WTC11 (cell line): ENCODE measurements around the gene AKAP13. TPM values are rescaled to one million over a fixed set of nuclear protein-coding genes. Genes with fewer than 3 reads are reported as not detected.

Experiments used
- ATAC-seq: fragments of 200-7000 bp; cut with Tn5 transposase; 2 replicates; pipeline ENCODE4 v1.10.0; 2021; ENCODE audit warnings: mild to moderate bottlenecking, moderate library complexity
- CTCF ChIA-PET: fragments of 300-600 bp; sonication (Branson Sonifier 250); formaldehyde crosslinking; loops from one replicate; lab custom pipeline; 2021; ENCODE audit warnings: antibody characterized with exemption; lab: Charles Lee
- POLR2A ChIA-PET: fragments of 350-600 bp; sonication (Branson Sonifier 250); formaldehyde crosslinking; loops from one replicate; lab custom pipeline; 2021; ENCODE audit warnings: antibody characterized with exemption; lab: Charles Lee
- DNase-seq: peaks from one replicate; pipeline ENCODE4 v3.0.0; 2021; ENCODE audit warnings: low spot score
- H3K27ac Mint-ChIP-seq: 2 replicates; pipeline ENCODE4 v1.8.0; 2021; ENCODE audit warnings: mixed read lengths
- H3K27me3 Mint-ChIP-seq: 2 replicates; pipeline ENCODE4 v1.8.0; 2021; ENCODE audit warnings: low read depth, mild to moderate bottlenecking, moderate library complexity, mixed read lengths
- H3K36me3 Mint-ChIP-seq: 2 replicates; pipeline ENCODE4 v1.8.0; 2021; ENCODE audit warnings: mixed read lengths
- H3K4me1 Mint-ChIP-seq: 2 replicates; pipeline ENCODE4 v1.8.0; 2022; ENCODE audit warnings: mixed read lengths
- H3K4me3 Mint-ChIP-seq: 2 replicates; pipeline ENCODE4 v1.8.0; 2021; ENCODE audit warnings: mild to moderate bottlenecking, moderate library complexity, mixed read lengths
- H3K9me3 Mint-ChIP-seq: 2 replicates; pipeline ENCODE4 v1.8.0; 2021; ENCODE audit warnings: mixed read lengths
- CDX4 ChIP-seq: fragments of 250-450 bp; sonication (Bioruptor Pico); IDR thresholded peaks from 2 replicates; pipeline ENCODE4 v1.9.0; 2021; ENCODE audit warnings: moderate library complexity, mild to moderate bottlenecking, inconsistent platforms, borderline replicate concordance
- CREB1 ChIP-seq: sonication (generic); formaldehyde crosslinking; IDR thresholded peaks from 2 replicates; pipeline ENCODE4 v1.8.0; 2023; ENCODE audit warnings: mild to moderate bottlenecking, missing genetic modification reagents
- ETV6 ChIP-seq: sonication (generic); formaldehyde crosslinking; IDR thresholded peaks from 2 replicates; pipeline ENCODE4 v1.8.1; 2022; ENCODE audit warnings: mild to moderate bottlenecking, missing genetic modification reagents
- FOXJ3 ChIP-seq: sonication (generic); formaldehyde crosslinking; IDR thresholded peaks from 2 replicates; pipeline ENCODE4 v1.9.0; 2021; ENCODE audit warnings: missing genetic modification reagents, mild to moderate bottlenecking, borderline replicate concordance
- JAZF1 ChIP-seq: fragments of 250-450 bp; sonication (Bioruptor Pico); IDR thresholded peaks from 2 replicates; pipeline ENCODE4 v1.9.0; 2021; ENCODE audit warnings: moderate library complexity, mild to moderate bottlenecking, inconsistent platforms
- MAX ChIP-seq: sonication (generic); formaldehyde crosslinking; IDR thresholded peaks from 2 replicates; pipeline ENCODE4 v1.8.0; 2022; ENCODE audit warnings: mild to moderate bottlenecking, missing genetic modification reagents
- NFE2L1 ChIP-seq: sonication (generic); formaldehyde crosslinking; IDR thresholded peaks from 2 replicates; pipeline ENCODE4 v1.8.1; 2023; ENCODE audit warnings: missing genetic modification reagents
- NR3C1 ChIP-seq: sonication (generic); formaldehyde crosslinking; conservative IDR thresholded peaks from 2 replicates; pipeline ENCODE4 v1.8.1; 2023; ENCODE audit warnings: low read depth, mild to moderate bottlenecking, missing genetic modification reagents
- SMAD4 ChIP-seq: sonication (generic); formaldehyde crosslinking; IDR thresholded peaks from 2 replicates; pipeline ENCODE4 v1.8.0; 2022; ENCODE audit warnings: mild to moderate bottlenecking, missing genetic modification reagents
- SOX15 ChIP-seq: fragments of 250-450 bp; sonication (Bioruptor Pico); IDR thresholded peaks from 2 replicates; pipeline ENCODE4 v1.9.0; 2021; ENCODE audit warnings: mild to moderate bottlenecking
- SP1 ChIP-seq: sonication (generic); formaldehyde crosslinking; conservative IDR thresholded peaks from 2 replicates; pipeline ENCODE4 v1.8.1; 2022; ENCODE audit warnings: missing genetic modification reagents
- TEAD4 ChIP-seq: sonication (generic); formaldehyde crosslinking; IDR thresholded peaks from 2 replicates; pipeline ENCODE4 v1.8.0; 2022; ENCODE audit warnings: mild to moderate bottlenecking, missing genetic modification reagents
- TP53 ChIP-seq: sonication (generic); formaldehyde crosslinking; IDR thresholded peaks from 2 replicates; pipeline ENCODE4 v1.8.1; 2023; ENCODE audit warnings: mild to moderate bottlenecking, missing genetic modification reagents
- ZNF121 ChIP-seq: sonication (generic); formaldehyde crosslinking; IDR thresholded peaks from 2 replicates; pipeline ENCODE4 v1.8.0; 2023; ENCODE audit warnings: missing genetic modification reagents
- ZNF138 ChIP-seq: sonication (generic); formaldehyde crosslinking; conservative IDR thresholded peaks from 2 replicates; pipeline ENCODE4 v1.8.1; 2022; ENCODE audit warnings: mild to moderate bottlenecking, moderate library complexity, missing genetic modification reagents
- ZNF232 ChIP-seq: sonication (generic); formaldehyde crosslinking; IDR thresholded peaks from 2 replicates; pipeline ENCODE4 v1.8.0; 2022; ENCODE audit warnings: mild to moderate bottlenecking, missing genetic modification reagents
- ZNF532 ChIP-seq: fragments of 250-450 bp; sonication (Bioruptor Pico); IDR thresholded peaks from 2 replicates; pipeline ENCODE4 v1.9.0; 2021; ENCODE audit warnings: mild to moderate bottlenecking, borderline replicate concordance
- total RNA-seq: library from RNA; stranded (reverse); gene quantifications from 3 replicates; pipeline ENCODE4 v1.2.3, GENCODE V29; 2021
- TF ChIP-seq, protein P1 (sequence below): fragments of 250-450 bp; sonication (Bioruptor Pico); conservative IDR thresholded peaks from 2 replicates; pipeline ENCODE4 v1.9.0; 2021; ENCODE audit warnings: mild to moderate bottlenecking
- TF ChIP-seq, protein P2 (sequence below): sonication (generic); formaldehyde crosslinking; IDR thresholded peaks from 2 replicates; pipeline ENCODE4 v1.8.0; 2023; ENCODE audit warnings: missing genetic modification reagents, mild to moderate bottlenecking, borderline replicate concordance
- TF ChIP-seq, protein P3 (sequence below): fragments of 250-450 bp; sonication (Bioruptor Pico); IDR thresholded peaks from 2 replicates; pipeline ENCODE4 v1.9.0; 2021; ENCODE audit warnings: mild to moderate bottlenecking

The AKAP13 gene
- total RNA-seq, 1 experiment from 2014 or later = 50.3 TPM

- TF ChIP-seq, protein P1, sequence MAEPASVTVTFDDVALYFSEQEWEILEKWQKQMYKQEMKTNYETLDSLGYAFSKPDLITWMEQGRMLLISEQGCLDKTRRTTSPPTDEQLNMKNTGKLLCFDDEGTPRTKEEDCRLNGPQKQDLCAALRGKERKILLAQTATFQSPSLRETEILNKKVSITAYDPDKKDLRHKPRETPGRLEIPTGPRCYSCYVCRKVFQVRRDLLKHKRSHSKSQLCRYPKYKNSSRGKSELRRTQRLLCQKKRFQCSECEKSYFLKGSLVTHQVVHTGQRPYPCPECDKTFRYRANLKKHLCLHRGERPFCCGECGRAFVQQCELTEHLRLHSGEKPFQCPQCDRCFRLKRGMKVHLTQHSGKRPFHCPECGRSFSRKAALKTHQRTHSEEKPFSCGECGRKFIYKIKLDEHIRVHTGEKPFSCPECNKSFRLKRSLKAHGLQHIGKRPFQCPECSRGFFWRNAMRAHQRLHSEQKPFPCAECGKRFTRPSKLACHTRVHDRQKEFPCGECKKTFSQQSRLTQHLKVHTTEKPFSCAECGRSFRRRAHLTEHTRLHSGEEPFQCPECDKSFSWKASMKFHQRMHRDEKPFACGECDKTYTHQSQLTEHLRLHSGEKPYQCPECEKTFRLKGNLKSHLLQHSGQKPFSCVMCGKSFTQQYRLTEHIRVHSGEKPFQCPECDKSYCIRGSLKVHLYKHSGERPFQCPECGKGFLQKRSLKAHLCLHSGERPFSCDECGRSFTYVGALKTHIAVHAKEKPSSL (CRISPR knock-in tag) = no peak
These were observed 222.8 kb downstream of the AKAP13 start (continued) for GRCh38 chr15:85603160-85603559.

GRCh38 chr15:85603703-85604102, 223.3 kb downstream of the AKAP13 start:
- ATAC-seq = no peak
- Mint-ChIP-seq H3K36me3 (no peaks in the 10 kb centered on the region), H3K27ac (peak overlapping the region; percentile 79; the same call in 1 of the 2 replicates), H3K27me3 (no peaks in the 10 kb centered on the region), H3K4me3 (no peak overlapping the region), H3K4me1 (0 out of 2 replicates have a peak, but pooled peaks cover 2% of the 10 kb centered on the region), H3K9me3 (no peaks in the 10 kb centered on the region)
- DNase-seq = no peak
- CTCF ChIA-PET = interaction anchor here (0.8 kb wide), 1 partner anchor 13 kb away, joined by 3 read pairs; no protein-coding TSS in a partner anchor
- TF ChIP-seq ZNF232 (CRISPR knock-in tag) (no peak), SOX15 (CRISPR knock-in tag) (no peak), TP53 (CRISPR knock-in tag) (no peak), ETV6 (no peak), ZNF138 (CRISPR knock-in tag) (no peak), FOXJ3 (no peak), ZNF532 (CRISPR knock-in tag) (no peak), TEAD4 (CRISPR knock-in tag) (no peak), NFE2L1 (CRISPR knock-in tag) (no peak)
- POLR2A ChIA-PET = no interaction called here

DNA sequence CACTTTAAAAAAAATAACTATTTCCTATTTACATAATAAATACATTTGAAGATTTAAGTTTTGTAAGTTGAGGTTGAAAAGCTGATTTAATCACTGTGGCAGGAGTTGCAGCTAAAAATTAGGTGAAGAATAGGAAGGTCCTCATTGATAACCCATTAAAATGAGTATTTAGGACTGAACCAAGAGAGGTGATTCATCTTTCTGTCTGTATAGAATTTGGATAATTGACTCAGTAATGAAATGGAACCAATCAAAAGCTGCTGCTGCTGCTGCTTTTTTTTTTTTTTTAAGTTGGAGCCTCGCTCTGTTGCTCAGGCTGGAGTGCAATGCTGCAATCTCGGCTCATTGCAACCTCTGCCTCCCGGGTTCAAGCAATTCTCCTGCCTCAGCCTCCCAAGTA, 223.8 kb downstream of the AKAP13 start:
- H3K9me3 Mint-ChIP-seq = no peaks in the 10 kb centered on the region
- ATAC-seq = no peak
- no peak overlapping the region for H3K27ac Mint-ChIP-seq
- H3K36me3 Mint-ChIP-seq = no peaks in the 10 kb centered on the region
- H3K4me1 Mint-ChIP-seq = 0 out of 2 replicates have a peak, but pooled peaks cover 2% of the 10 kb centered on the region
- no peaks in the 10 kb centered on the region for H3K27me3 Mint-ChIP-seq
- POLR2A ChIA-PET = no interaction called here
- no peak for DNase-seq
- CTCF ChIA-PET = interaction anchor here (0.8 kb wide), 1 partner anchor 12 kb away, joined by 3 read pairs; no protein-coding TSS in a partner anchor
- no peak overlapping the region for H3K4me3 Mint-ChIP-seq
- TF ChIP-seq, protein P2, sequence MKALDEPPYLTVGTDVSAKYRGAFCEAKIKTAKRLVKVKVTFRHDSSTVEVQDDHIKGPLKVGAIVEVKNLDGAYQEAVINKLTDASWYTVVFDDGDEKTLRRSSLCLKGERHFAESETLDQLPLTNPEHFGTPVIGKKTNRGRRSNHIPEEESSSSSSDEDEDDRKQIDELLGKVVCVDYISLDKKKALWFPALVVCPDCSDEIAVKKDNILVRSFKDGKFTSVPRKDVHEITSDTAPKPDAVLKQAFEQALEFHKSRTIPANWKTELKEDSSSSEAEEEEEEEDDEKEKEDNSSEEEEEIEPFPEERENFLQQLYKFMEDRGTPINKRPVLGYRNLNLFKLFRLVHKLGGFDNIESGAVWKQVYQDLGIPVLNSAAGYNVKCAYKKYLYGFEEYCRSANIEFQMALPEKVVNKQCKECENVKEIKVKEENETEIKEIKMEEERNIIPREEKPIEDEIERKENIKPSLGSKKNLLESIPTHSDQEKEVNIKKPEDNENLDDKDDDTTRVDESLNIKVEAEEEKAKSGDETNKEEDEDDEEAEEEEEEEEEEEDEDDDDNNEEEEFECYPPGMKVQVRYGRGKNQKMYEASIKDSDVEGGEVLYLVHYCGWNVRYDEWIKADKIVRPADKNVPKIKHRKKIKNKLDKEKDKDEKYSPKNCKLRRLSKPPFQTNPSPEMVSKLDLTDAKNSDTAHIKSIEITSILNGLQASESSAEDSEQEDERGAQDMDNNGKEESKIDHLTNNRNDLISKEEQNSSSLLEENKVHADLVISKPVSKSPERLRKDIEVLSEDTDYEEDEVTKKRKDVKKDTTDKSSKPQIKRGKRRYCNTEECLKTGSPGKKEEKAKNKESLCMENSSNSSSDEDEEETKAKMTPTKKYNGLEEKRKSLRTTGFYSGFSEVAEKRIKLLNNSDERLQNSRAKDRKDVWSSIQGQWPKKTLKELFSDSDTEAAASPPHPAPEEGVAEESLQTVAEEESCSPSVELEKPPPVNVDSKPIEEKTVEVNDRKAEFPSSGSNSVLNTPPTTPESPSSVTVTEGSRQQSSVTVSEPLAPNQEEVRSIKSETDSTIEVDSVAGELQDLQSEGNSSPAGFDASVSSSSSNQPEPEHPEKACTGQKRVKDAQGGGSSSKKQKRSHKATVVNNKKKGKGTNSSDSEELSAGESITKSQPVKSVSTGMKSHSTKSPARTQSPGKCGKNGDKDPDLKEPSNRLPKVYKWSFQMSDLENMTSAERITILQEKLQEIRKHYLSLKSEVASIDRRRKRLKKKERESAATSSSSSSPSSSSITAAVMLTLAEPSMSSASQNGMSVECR (CRISPR knock-in tag) = no peak
- TF ChIP-seq CDX4 (CRISPR knock-in tag) = no peak
- TF ChIP-seq JAZF1 = no peak
- TF ChIP-seq, protein P3, sequence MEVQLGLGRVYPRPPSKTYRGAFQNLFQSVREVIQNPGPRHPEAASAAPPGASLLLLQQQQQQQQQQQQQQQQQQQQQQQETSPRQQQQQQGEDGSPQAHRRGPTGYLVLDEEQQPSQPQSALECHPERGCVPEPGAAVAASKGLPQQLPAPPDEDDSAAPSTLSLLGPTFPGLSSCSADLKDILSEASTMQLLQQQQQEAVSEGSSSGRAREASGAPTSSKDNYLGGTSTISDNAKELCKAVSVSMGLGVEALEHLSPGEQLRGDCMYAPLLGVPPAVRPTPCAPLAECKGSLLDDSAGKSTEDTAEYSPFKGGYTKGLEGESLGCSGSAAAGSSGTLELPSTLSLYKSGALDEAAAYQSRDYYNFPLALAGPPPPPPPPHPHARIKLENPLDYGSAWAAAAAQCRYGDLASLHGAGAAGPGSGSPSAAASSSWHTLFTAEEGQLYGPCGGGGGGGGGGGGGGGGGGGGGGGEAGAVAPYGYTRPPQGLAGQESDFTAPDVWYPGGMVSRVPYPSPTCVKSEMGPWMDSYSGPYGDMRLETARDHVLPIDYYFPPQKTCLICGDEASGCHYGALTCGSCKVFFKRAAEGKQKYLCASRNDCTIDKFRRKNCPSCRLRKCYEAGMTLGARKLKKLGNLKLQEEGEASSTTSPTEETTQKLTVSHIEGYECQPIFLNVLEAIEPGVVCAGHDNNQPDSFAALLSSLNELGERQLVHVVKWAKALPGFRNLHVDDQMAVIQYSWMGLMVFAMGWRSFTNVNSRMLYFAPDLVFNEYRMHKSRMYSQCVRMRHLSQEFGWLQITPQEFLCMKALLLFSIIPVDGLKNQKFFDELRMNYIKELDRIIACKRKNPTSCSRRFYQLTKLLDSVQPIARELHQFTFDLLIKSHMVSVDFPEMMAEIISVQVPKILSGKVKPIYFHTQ (CRISPR knock-in tag) = no peak
- TF ChIP-seq SMAD4 (CRISPR knock-in tag) = no peak
- no peak for TF ChIP-seq MAX (CRISPR knock-in tag)
- no peak for TF ChIP-seq CREB1 (CRISPR knock-in tag)
- no peak for TF ChIP-seq ETV6
- TF ChIP-seq ZNF121 (CRISPR knock-in tag) = no peak
- no peak for TF ChIP-seq TEAD4 (CRISPR knock-in tag)
- no peak for TF ChIP-seq SP1 (CRISPR knock-in tag)
- no peak for TF ChIP-seq NR3C1 (CRISPR knock-in tag)
